Testis (tissue), 2 donors: ENCODE data around the gene DPYD.

Experiments
- CTCF ChIP-seq, 3 experiments: fragments of 450-650 bp in 2 of 3; fragments of 200-600 bp in 1 of 3; sonication (generic) in 1 of 3; IDR thresholded peaks; one replicate each; pipeline ENCODE4 v1.5.1; 2016 to 2019; ENCODE audit warnings: antibody characterized with exemption in 3 of 3, mild to moderate bottlenecking in 2 of 3, moderate library complexity in 1 of 3
- POLR2A ChIP-seq: fragments of 450-650 bp; IDR thresholded peaks from one replicate; pipeline ENCODE4 v1.6.1; 2017; ENCODE audit warnings: antibody characterized with exemption, mild to moderate bottlenecking, moderate library complexity

- no peak for TF ChIP-seq CTCF (IDR thresholded peaks at IDR 0.05)
- TF ChIP-seq POLR2A = no peak
These were observed 829.2 kb downstream of the DPYD start for GRCh38 chr1:97091679-97092078.
